Naive thymus-derived CD4-positive, alpha-beta T cell (primary cell): ENCODE data around the gene SH3BP5. TPM values are rescaled to one million over a fixed set of nuclear protein-coding genes. Genes with fewer than 3 reads are reported as not detected.

ENCODE experiments used
- ATAC-seq: fragments of 150-1000 bp; cut with Tn5 transposase; 2 replicates; pipeline ENCODE4 v1.10.0; 2021; ENCODE audit warnings: mild to moderate bottlenecking, moderate library complexity
- CTCF ChIA-PET: fragments of 350-600 bp; sonication (Branson Sonifier 250); formaldehyde crosslinking; loops from one replicate; lab custom pipeline; 2021; ENCODE audit warnings: antibody characterized with exemption; lab: Charles Lee
- POLR2A ChIA-PET: fragments of 350-600 bp; sonication (Branson Sonifier 250); formaldehyde crosslinking; loops from one replicate; lab custom pipeline; 2021; ENCODE audit warnings: antibody characterized with exemption, inconsistent platforms; lab: Charles Lee
- DNase-seq, 9 donors: peaks; one replicate each; pipeline versions ENCODE4 v3.0.0 to v3.0.0-alpha.2; 2020 to 2022; ENCODE audit warnings: mixed read lengths in 1 of 9
- H3K27ac ChIP-seq: one replicate; pipeline ENCODE4 v1.7.0; 2013; ENCODE audit warnings: mild to moderate bottlenecking, low read depth, low read length, moderate library complexity
- H3K27me3 ChIP-seq, 2 donors: one replicate each; pipeline ENCODE4 v1.7.0; 2013; ENCODE audit warnings: low read length in 2 of 2, mild to moderate bottlenecking in 2 of 2, moderate library complexity in 2 of 2; ENCODE audit not compliant: control insufficient read depth in 2 of 2, insufficient read depth in 2 of 2
- H3K36me3 ChIP-seq, 3 experiments: 1 replicate in 2 of 3; 2 replicates in 1 of 3; pipeline ENCODE4 v1.7.0; 2013; ENCODE audit warnings: low read length in 3 of 3, mild to moderate bottlenecking in 3 of 3, moderate library complexity in 1 of 3; ENCODE audit not compliant: insufficient read depth in 3 of 3, control insufficient read depth in 2 of 3
- H3K4me1 ChIP-seq, 2 donors: one replicate each; pipeline ENCODE4 v1.7.0; 2013; ENCODE audit warnings: low read length in 2 of 2, mild to moderate bottlenecking in 2 of 2, moderate library complexity in 1 of 2; ENCODE audit not compliant: control insufficient read depth in 2 of 2, insufficient read depth in 2 of 2
- H3K4me3 ChIP-seq: 2 replicates; pipeline ENCODE4 v1.7.0; 2013; ENCODE audit warnings: mild to moderate bottlenecking, low read length
- H3K9me3 ChIP-seq, 3 experiments: 1 replicate in 2 of 3; 2 replicates in 1 of 3; pipeline ENCODE4 v1.7.0; 2013; ENCODE audit warnings: low read length in 3 of 3; ENCODE audit not compliant: control insufficient read depth in 2 of 3
- H3K27ac Mint-ChIP-seq, 9 donors: one replicate each; pipeline ENCODE4 v1.8.0; 2020 to 2022; ENCODE audit warnings: mixed read lengths in 9 of 9, mild to moderate bottlenecking in 8 of 9, moderate library complexity in 5 of 9, inconsistent platforms in 2 of 9
- H3K27me3 Mint-ChIP-seq, 5 donors: one replicate each; pipeline ENCODE4 v1.8.0; 2021 to 2022; ENCODE audit warnings: mixed read lengths in 5 of 5, mild to moderate bottlenecking in 1 of 5
- H3K36me3 Mint-ChIP-seq, 5 donors: one replicate each; pipeline ENCODE4 v1.8.0; 2020 to 2022; ENCODE audit warnings: mixed read lengths in 5 of 5, mild to moderate bottlenecking in 3 of 5, inconsistent platforms in 1 of 5
- H3K4me1 Mint-ChIP-seq, 7 donors: one replicate each; pipeline ENCODE4 v1.8.0; 2020 to 2022; ENCODE audit warnings: mixed read lengths in 7 of 7, mild to moderate bottlenecking in 3 of 7, inconsistent platforms in 1 of 7
- H3K4me3 Mint-ChIP-seq, 10 donors: one replicate each; pipeline ENCODE4 v1.8.0; 2020 to 2022; ENCODE audit warnings: mild to moderate bottlenecking in 10 of 10, mixed read lengths in 10 of 10, moderate library complexity in 6 of 10, inconsistent platforms in 2 of 10
- H3K9me3 Mint-ChIP-seq, 11 donors: one replicate each; pipeline ENCODE4 v1.8.0; 2020 to 2022; ENCODE audit warnings: mixed read lengths in 11 of 11, mild to moderate bottlenecking in 4 of 11, inconsistent platforms in 1 of 11, moderate library complexity in 1 of 11
- intact Hi-C, 2 donors: fragments of 100-400 bp; cut with micrococcal nuclease; formaldehyde crosslinking; loops; one replicate each; pipeline ENCODE4 v1.15.1; 2023
- polyA plus RNA-seq, 2 donors: library from polyadenylated mRNA; unstranded; fragments of 300-500 nt; fragmentation: Illumina TruSeq; gene quantifications; one replicate each; pipeline ENCODE4 v1.2.3, GENCODE V29; 2021
- total RNA-seq, 6 experiments: library from RNA in 5 of 6; stranded (reverse) in 5 of 6; gene quantifications; 1 replicate in 5 of 6; 2 replicates in 1 of 6; pipeline ENCODE4 v1.2.3 and lab custom pipeline; 2021 to 2026

SH3BP5 gene
- total and polyA plus RNA-seq, 7 experiments from 2014 or later: 18.5 to 64.7 (median 39.5) TPM

DNA sequence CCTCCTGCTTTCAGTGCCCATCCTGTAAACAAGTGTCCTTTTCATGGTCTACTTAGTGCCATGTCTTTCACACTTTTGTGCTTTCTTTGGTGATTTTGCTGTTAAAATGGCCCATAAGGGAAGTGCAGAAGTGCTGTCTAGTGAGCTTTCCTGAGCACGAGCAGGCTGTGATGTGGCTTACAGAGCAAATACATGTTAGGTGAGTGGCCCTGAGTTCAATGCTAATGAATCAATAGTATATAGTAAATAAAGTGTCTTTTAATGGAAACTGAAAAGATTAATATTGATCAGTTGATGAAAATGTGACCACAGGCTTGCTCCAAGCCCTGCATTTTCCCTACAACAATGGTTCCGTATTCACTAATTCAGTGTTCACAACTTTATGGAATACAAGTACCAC is 5.7 kb downstream of the SH3BP5 start:
- no peaks in the 10 kb centered on the region for H3K9me3 ChIP-seq
- intact Hi-C loops: no loop called here
- Mint-ChIP-seq H3K4me1 (peaks cover 50 to 94% (median 83%) of the 10 kb centered on the region in 7 donors), H3K9me3 (no peaks in the 10 kb centered on the region), H3K4me3 (peak overlapping the region in 5 of 10 donors; percentile 5 to 55 (median 33)), H3K27me3 (no peaks in the 10 kb centered on the region), H3K27ac (peak overlapping the region in 2 of 9 donors; percentile 54 to 73), H3K36me3 (peaks cover 6 to 44% (median 14%) of the 10 kb centered on the region in 5 donors)
- H3K27ac ChIP-seq: no peak overlapping the region
- H3K27me3 ChIP-seq: no peaks in the 10 kb centered on the region
- ChIA-PET CTCF (interaction anchor here (10.1 kb wide), 1 partner anchor 59 kb away, joined by 139 read pairs; no protein-coding TSS in a partner anchor), POLR2A (interaction anchor here (1.6 to 2.6 kb wide), 2 partner anchors 9 to 16 kb away, joined by 9 to 10 read pairs; no protein-coding TSS in a partner anchor)
- H3K4me3 ChIP-seq: no peak overlapping the region
- ATAC-seq (no peak), DNase-seq (no peak)
- H3K36me3 ChIP-seq: peaks cover 0 to 9% (median 4%) of the 10 kb centered on the region in 3 experiments
- H3K4me1 ChIP-seq: peaks cover 36 to 47% of the 10 kb centered on the region in 2 donors

DNA sequence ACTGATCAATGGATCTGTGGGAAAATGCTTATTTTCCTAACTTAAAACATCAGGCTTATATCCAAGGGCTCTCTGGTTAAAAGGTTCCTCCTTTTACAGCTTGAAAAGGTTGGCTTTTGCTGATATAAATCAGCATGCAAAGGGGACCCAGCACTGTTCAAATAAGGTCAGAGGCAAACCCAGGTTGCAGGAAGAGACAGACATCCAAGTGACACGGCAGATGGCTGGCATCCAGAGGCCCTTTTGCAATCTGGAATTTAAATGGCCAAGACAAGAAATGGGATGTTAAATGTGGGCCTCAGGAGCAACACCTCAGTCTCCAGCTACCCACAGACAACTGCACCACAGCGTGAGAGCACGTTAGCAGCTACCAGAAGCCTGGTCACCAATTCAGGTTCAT is 6.3 kb downstream of the SH3BP5 start:
- ATAC-seq (no peak), DNase-seq (no peak)
- H3K4me1 ChIP-seq: peaks cover 33 to 49% of the 10 kb centered on the region in 2 donors
- peaks cover 0 to 9% (median 4%) of the 10 kb centered on the region in 3 experiments for H3K36me3 ChIP-seq
- POLR2A ChIA-PET: interaction anchor here (0.8 to 2.6 kb wide), 4 partner anchors 8 to 61 kb away, joined by 3 to 10 read pairs (median 6); no protein-coding TSS in a partner anchor
- Mint-ChIP-seq H3K27ac (peak overlapping the region in 4 of 9 donors; percentile 41 to 87 (median 64)), H3K36me3 (peaks cover 6 to 44% (median 14%) of the 10 kb centered on the region in 5 donors), H3K27me3 (no peaks in the 10 kb centered on the region), H3K4me3 (peak overlapping the region in 4 of 10 donors; percentile 9 to 55 (median 33)), H3K4me1 (peaks cover 45 to 94% (median 83%) of the 10 kb centered on the region in 7 donors), H3K9me3 (no peaks in the 10 kb centered on the region)
- H3K27me3 ChIP-seq: no peaks in the 10 kb centered on the region
- CTCF ChIA-PET: interaction anchor here (10.1 kb wide), 1 partner anchor 58 kb away, joined by 139 read pairs; no protein-coding TSS in a partner anchor
- H3K9me3 ChIP-seq: no peaks in the 10 kb centered on the region
- no peak overlapping the region for H3K4me3 ChIP-seq
- H3K27ac ChIP-seq: no peak overlapping the region
- intact Hi-C loops: no loop called here

- ATAC-seq (no peak), DNase-seq (no peak)
- Mint-ChIP-seq H3K36me3 (peaks cover 6 to 48% (median 14%) of the 10 kb centered on the region in 5 donors), H3K27me3 (no peaks in the 10 kb centered on the region), H3K4me3 (peak overlapping the region in 3 of 10 donors; percentile 34 to 55 (median 40)), H3K9me3 (no peaks in the 10 kb centered on the region), H3K4me1 (peaks cover 46 to 94% (median 83%) of the 10 kb centered on the region in 7 donors), H3K27ac (peak overlapping the region in 7 of 9 donors; percentile 41 to 87 (median 56))
- Histone ChIP-seq H3K4me1 (peaks cover 34 to 49% of the 10 kb centered on the region in 2 donors), H3K36me3 (peaks cover 0 to 9% (median 4%) of the 10 kb centered on the region in 3 experiments), H3K27me3 (no peaks in the 10 kb centered on the region), H3K27ac (no peak overlapping the region), H3K9me3 (no peaks in the 10 kb centered on the region), H3K4me3 (no peak overlapping the region)
- POLR2A ChIA-PET: interaction anchor here (1.6 kb wide), 2 partner anchors 15 to 60 kb away, joined by 3 to 9 read pairs; no protein-coding TSS in a partner anchor
- CTCF ChIA-PET: no interaction called here
- intact Hi-C loops: no loop called here
Observed at GRCh38 chr3:15325228-15325627, 7.2 kb downstream of the SH3BP5 start.

DNA sequence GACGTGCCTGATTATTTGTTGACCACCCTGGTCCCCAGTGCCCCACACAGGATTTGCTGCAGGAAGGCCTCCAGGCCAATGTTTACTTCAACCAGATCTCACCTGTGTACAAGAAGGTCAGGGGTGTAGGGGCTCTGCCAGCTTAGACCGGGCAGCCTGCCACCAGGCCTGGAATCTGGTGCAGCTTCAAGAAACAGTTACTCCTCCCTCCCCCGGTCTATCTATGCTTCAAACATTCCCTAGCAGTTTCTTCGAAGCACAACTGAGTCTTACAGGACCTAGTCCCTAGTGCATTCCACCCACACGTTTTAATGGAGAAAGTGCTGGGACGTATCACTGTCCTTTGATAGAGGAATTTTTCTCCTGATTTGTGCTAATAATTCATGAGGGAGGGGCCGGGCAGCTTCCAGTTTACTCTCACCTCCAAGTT is 8.0 kb downstream of the SH3BP5 start:
- Histone ChIP-seq H3K4me3 (no peak overlapping the region), H3K9me3 (no peaks in the 10 kb centered on the region), H3K36me3 (peaks cover 0 to 4% (median under 1%) of the 10 kb centered on the region in 3 experiments), H3K27me3 (no peaks in the 10 kb centered on the region), H3K4me1 (peaks cover 34 to 53% of the 10 kb centered on the region in 2 donors), H3K27ac (no peak overlapping the region)
- Mint-ChIP-seq H3K4me1 (peaks cover 47 to 94% (median 83%) of the 10 kb centered on the region in 7 donors), H3K27ac (peak overlapping the region in 6 of 9 donors; percentile 42 to 87 (median 71)), H3K27me3 (no peaks in the 10 kb centered on the region), H3K4me3 (peak overlapping the region in 1 of 10 donors; percentile 55), H3K36me3 (peaks cover 6 to 41% (median 9%) of the 10 kb centered on the region in 5 donors), H3K9me3 (no peaks in the 10 kb centered on the region)
- DNase-seq (no peak), ATAC-seq (no peak)
- POLR2A ChIA-PET: interaction anchor here (0.6 to 1.7 kb wide), 5 partner anchors 37 to 549 kb away, joined by 3 read pairs; no protein-coding TSS in a partner anchor
- CTCF ChIA-PET: interaction anchor here (0.7 to 2.5 kb wide), 2 partner anchors 8 to 56 kb away, joined by 3 to 9 read pairs; partner anchors contain the start of gene SH3BP5
- intact Hi-C loops: no loop called here

DNA sequence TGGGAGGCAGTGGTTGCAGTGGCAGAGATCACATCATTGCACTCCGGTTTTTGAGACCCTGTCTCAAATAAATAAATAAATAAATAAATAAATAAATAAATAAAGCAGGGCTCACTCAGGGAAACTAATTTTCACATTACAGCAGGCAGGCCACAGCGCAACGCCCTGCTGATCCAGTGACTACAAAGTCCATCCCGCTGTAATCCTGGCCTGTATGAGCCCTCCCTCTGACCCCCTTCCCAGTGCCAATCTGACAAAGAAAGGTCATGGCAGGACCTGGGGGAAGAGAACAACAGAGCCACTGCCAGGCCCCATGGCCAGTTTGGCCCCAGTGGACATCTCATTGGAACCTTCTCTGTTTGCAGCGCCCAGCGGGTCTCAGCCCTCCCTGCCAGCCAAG is 9.3 kb downstream of the SH3BP5 start:
- peak overlapping the region in 4 of 9 donors; percentile 51 to 87 (median 58) for H3K27ac Mint-ChIP-seq
- ChIA-PET CTCF (interaction anchor here (0.8 to 2.5 kb wide), 2 partner anchors 10 to 82 kb away, joined by 3 to 9 read pairs; partner anchors contain the start of gene SH3BP5), POLR2A (interaction anchor here (0.7 to 1.7 kb wide), 2 partner anchors 19 to 43 kb away, joined by 3 read pairs; no protein-coding TSS in a partner anchor)
- no peaks in the 10 kb centered on the region for H3K27me3 ChIP-seq
- no peaks in the 10 kb centered on the region for H3K27me3 Mint-ChIP-seq
- intact Hi-C loops: no loop called here
- peaks cover 40 to 58% of the 10 kb centered on the region in 2 donors for H3K4me1 ChIP-seq
- H3K36me3 ChIP-seq: peaks cover 0 to 4% (median 0%) of the 10 kb centered on the region in 3 experiments
- ATAC-seq: no peak
- peaks cover 40 to 90% (median 80%) of the 10 kb centered on the region in 7 donors for H3K4me1 Mint-ChIP-seq
- no peaks in the 10 kb centered on the region for H3K9me3 ChIP-seq
- H3K27ac ChIP-seq: no peak overlapping the region
- DNase-seq: no peak
- H3K4me3 Mint-ChIP-seq: no peak overlapping the region
- H3K4me3 ChIP-seq: no peak overlapping the region
- no peaks in the 10 kb centered on the region for H3K9me3 Mint-ChIP-seq
- peaks cover 3 to 32% (median 9%) of the 10 kb centered on the region in 5 donors for H3K36me3 Mint-ChIP-seq

DNA sequence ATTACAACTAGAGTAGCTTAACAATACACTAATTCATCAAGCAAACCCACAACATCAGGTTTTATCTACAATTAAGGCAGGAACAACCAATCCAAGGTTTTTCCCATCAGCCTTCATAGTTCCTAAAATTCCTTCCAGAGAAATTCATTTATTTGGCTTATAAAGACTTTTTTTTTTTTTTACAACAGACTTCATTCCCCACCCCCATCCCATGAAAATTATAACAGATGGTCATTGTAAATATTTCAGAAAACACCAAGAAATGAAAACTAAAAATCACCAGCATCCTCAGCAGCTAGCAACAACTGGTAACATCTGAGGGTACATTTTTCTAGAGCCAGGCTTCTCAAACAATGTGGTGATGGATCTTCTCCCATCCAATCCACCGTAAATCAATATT is 11.0 kb downstream of the SH3BP5 start:
- intact Hi-C loops: loop anchor here in 1 of 2 donors (2.0 kb wide), 1 partner anchor 17 kb away; no protein-coding TSS in a partner anchor
- Mint-ChIP-seq H3K27ac (peak overlapping the region in 6 of 9 donors; percentile 22 to 78 (median 60)), H3K4me1 (peaks cover 40 to 91% (median 78%) of the 10 kb centered on the region in 7 donors), H3K4me3 (peak overlapping the region in 1 of 10 donors; percentile 4), H3K27me3 (no peaks in the 10 kb centered on the region), H3K9me3 (no peaks in the 10 kb centered on the region), H3K36me3 (peaks cover 0 to 21% (median 4%) of the 10 kb centered on the region in 5 donors)
- Histone ChIP-seq H3K27me3 (no peaks in the 10 kb centered on the region), H3K4me3 (no peak overlapping the region), H3K36me3 (no peaks in the 10 kb centered on the region), H3K9me3 (no peaks in the 10 kb centered on the region), H3K4me1 (peaks cover 37 to 54% of the 10 kb centered on the region in 2 donors), H3K27ac (no peak overlapping the region)
- no peak for ATAC-seq
- no peak for DNase-seq
- ChIA-PET CTCF (interaction anchor here (0.7 to 4.0 kb wide), 4 partner anchors 10 to 235 kb away, joined by 3 to 31 read pairs (median 12); partner anchors contain the start of gene SH3BP5), POLR2A (interaction anchor here (0.6 to 2.2 kb wide), 8 partner anchors 8 to 83 kb away, joined by 3 to 15 read pairs (median 4); no protein-coding TSS in a partner anchor)
